ENCODE measurements around the gene FAHD1.
"Not testable (repeated sequence)": the region's sequence is repeated elsewhere in the genome, so short reads cannot be mapped to it uniquely, and the experiment has no call there.

The FAHD1 gene

DNA sequence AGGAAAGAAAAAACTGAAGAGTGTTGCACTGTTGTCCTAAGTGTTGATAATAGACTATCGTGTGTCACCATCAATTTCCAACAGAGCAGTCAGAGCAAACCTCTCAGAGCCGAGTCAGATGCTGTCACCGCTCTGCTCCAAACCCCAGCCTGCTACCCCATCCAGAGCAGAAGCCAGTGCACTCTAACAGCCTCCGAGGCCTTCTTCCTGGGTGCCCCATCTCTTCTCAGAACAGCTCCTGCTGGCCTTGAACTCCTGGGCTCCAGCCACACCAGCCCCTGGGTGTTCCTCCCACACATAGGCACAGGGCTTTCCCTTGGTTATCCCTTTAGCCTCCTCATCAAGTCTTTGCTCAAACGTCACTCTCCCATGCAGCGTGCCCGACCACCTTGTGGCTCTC is 24.0 kb downstream of the FAHD1 start:
- no peak for DNase-seq (ENCODE audit: low read depth)

- DNase-seq (ENCODE audit: low read depth): no peak
These were observed 24.8 kb downstream of the FAHD1 start for GRCh38 chr16:1851793-1852192.

- no peak for DNase-seq (ENCODE audit: low read depth)
These were observed 30.6 kb downstream of the FAHD1 start for GRCh38 chr16:1857433-1858097.

- no peak for DNase-seq (ENCODE audit: low read depth)
These were observed 31.3 kb downstream of the FAHD1 start for GRCh38 chr16:1858189-1858865.

DNA sequence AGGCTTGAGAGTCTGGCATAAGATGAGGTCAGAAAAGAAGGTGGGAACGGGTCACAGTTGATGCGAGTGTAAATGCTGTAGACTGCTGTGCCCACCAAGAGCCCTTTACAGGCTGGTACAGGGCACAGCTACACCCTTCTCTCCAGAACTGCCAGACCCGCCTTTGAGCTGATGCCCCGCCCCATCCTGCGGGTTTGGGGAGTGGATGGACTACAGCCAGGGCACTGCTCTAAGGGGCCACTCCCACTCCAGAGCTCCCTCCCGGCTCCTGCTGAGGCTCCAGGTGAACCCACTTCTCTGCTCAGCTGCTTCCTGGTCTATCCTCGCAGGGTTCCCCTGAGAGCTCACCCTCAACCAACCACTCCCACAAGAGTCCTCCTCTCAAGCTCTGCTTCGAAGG is 32.6 kb downstream of the FAHD1 start:
- no peak for DNase-seq (ENCODE audit: low read depth)

DNA sequence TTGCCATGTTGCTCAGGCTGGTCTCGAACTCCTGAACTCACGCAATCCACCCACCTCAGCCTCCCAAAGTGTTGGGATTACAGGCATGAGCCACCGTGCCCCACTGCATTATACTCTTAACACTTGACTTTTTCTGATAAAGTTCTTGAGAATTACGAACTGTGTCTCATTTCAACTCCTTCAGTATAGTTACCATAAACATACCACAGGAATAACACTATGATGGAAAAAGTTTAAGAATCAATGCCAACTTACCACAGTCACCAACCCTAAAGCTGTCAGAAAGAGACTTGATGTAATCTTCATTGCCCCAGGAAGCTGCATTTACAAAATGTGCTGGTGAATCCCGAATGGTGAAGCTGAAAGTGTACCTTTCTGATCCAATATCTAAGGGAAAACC is 34.7 kb downstream of the FAHD1 start:
- DNase-seq (ENCODE audit: low read depth): no peak

GRCh38 chr16:1862394-1862793 is 35.4 kb downstream of the FAHD1 start:
- no peak for DNase-seq (ENCODE audit: low read depth)

- DNase-seq (ENCODE audit: low read depth): no peak
These were observed 36.9 kb downstream of the FAHD1 start for GRCh38 chr16:1863681-1864460.

DNA sequence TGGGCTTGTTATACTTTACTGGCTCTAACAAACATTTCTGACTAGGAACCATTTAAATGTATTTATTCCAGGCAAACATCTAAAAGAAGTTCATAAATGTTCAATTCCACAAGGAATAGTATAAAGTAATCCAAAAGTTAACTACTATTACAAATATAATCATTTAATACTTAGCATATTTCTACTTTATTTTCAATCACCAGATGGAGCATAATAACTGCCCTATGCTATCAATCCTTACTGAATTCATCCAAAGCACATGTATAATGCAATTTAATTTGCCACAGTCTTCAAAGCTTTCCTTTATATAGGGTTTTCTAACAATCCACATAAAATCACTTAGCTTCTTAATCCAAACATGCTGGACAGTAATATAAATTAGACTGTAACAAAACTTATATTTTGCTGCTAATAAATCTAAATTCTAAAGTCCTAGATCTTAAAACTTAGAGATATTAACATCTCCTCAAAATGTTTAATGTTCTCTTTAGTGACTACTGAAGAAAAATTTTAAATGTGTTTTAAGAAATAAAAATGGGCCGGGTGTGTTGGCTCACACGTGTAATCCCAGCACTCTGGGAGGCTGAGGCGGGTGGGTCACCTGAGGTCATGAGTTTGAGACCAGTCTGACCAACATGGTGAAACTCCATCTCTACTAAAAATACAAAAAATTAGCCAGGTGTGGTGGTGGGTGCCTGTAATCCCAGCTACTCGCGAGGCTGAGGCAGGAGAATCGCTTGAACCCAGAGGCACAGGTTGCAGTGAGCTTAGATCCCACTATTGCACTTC is 39.1 kb downstream of the FAHD1 start:
- DNase-seq (ENCODE audit: low read depth): no peak

DNA sequence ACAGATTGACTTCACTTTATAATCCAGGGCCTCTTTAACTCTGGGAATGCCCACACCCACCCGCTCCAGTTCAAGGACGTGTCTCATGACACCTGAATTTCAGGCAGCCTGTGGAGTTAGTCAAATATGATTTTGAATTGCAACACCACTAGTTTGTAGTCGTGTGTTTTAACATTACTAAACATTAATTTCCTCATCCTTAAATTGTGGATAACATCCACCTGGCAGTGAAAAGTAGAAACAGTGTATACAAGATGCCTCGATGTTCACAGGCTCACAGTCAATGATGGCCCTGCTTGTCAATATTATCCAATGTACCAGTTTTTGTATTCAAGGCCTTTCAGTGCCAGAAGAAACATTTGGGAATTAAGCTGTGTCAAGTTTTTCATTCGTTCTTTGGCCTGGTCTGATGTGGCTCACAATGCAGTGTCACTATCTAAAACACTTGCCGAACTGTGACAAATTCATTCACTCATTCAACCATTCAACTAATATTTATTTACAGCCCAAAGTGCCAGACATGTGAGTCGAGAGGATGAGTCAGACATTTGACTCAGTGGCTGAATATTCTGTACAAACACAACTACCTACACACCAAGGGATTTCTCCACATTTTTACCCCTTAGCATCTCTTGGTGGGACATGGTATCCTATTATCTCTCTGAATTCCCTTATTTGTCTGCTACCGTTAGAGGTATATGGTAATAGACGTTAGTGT is 43.5 kb downstream of the FAHD1 start:
- no peak for DNase-seq (ENCODE audit: low read depth)

GRCh38 chr16:1871974-1872635 is 45.1 kb downstream of the FAHD1 start, which contains the start of gene MEIOB:
Gene MEIOB, minus strand, starts transcription at chr16:1872164. Its CDS starts 3,989 bp downstream, at chr16:1868175.
- DNase-seq (ENCODE audit: low read depth): peak; percentile 11

- DNase-seq (ENCODE audit: low read depth): no peak
These were observed 47.8 kb downstream of the FAHD1 start for GRCh38 chr16:1874854-1875253.

DNA sequence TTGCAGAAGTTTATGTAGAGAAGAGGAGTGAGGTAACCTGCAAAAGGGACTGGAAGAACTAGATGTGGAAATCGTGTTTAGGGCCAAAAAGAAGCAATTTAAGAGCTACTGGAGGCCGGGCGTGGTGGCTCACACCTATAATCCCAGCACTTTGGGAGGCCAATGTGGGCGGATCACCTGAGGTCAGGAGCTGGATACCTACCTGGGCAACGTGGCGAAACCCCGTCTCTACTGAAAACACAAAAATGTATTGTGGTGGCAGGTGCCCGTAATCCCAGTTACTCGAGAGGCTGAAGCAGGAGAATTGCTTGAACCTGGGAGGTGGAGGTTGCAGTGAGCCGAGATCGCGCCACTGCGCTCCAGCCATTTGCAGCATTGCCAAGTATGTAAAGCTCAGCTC is 49.1 kb downstream of the FAHD1 start:
- not testable (repeated sequence) for DNase-seq (ENCODE audit: low read depth)

DNA sequence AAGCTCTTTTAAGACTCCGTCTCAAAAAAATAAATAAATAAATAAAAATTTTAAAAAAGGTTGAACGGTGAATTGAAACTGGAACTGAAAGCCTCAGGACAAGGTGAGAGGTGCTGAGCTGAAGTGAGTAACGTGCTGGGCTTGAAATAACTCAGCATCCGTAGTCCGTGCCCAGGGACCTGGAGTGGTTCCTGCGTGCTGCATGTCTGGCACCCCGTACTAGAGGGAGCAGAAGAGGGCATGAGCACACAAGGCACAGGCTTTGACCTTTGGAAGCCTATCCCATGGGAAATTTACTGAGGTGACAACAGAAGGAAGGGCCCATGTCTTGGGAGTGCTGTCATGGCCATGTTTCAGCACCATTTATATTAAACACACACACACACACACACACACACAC is 49.5 kb downstream of the FAHD1 start:
- no peak for DNase-seq (ENCODE audit: low read depth)

GRCh38 chr16:1877089-1877488 is 50.1 kb downstream of the FAHD1 start:
- DNase-seq (ENCODE audit: low read depth): no peak

DNA sequence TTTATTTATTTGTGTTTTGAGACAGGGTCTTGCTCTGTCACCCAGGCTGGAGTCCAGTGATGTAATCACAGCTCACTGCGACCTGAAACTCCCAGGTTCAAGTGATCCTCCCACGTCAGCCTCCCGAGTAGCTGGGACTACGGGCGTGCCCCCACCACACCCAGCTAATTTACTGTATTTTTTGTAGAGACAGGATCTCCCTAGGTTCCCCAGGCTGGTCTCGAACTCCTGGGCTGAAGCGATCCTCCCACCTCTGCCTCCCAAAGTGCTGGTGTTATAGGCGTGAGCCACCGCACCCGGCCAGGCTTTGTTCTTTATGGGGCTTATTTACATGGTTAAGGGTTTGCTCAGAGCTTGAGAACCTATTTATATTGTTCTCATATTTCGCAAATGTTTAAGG is 50.8 kb downstream of the FAHD1 start:
- DNase-seq (ENCODE audit: low read depth): no peak

DNA sequence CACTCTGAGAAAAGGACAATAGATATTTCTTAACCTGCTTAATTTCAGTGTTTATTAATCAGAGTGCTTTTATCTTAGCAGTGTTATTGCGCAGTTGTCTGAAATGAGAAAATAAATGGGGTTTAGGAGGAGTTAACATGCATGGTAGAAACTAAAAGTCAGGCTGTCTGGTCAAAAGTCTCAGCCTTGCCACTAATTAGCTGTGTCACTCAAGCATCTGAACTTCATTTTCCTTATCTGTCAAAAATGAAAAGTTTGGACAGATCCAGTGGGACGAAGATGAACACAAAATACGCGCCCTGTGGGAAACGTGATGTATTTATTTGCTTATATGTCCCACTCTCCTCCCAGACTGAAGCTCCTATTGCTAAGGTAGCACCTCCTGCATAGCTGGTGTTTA is 51.2 kb downstream of the FAHD1 start:
- DNase-seq (ENCODE audit: low read depth): no peak

Measured in stimulated activated CD8-positive, alpha-beta memory T cell treated with anti-CD3 and anti-CD28 coated beads, Interleukin-12 subunit alpha, Interleukin-12 subunit beta, amount 100 ng/mL, for 1 hour (primary cell).